CD1c-positive myeloid dendritic cell (primary cell): ENCODE results near the gene AGTRAP.

Experiments
- DNase-seq: peaks from one replicate; pipeline ENCODE4 v3.0.0-alpha.2; 2016; ENCODE audit errors: extremely low spot score

Gene AGTRAP

GRCh38 chr1:11800391-11800755 is 64.4 kb downstream of the AGTRAP start:
- no peak for DNase-seq
